Cardiac muscle cell (in vitro differentiated cells and primary cell): Measurements from ENCODE around the gene P2RY4. TPM values are rescaled to one million over a fixed set of nuclear protein-coding genes. Genes with fewer than 3 reads are reported as not detected.

Experiments
- DNase-seq, 2 donors: peaks; one replicate each; pipeline versions ENCODE4 v3.0.0 to v3.0.0-alpha.2; 2010 to 2017; ENCODE audit warnings: low read depth in 1 of 2, low spot score in 1 of 2
- H3K27ac ChIP-seq: fragments of 200-600 bp; sonication (generic); 2 replicates; pipeline ENCODE4 v1.5.1; 2016
- H3K27me3 ChIP-seq: fragments of 200-600 bp; sonication (generic); 2 replicates; pipeline ENCODE4 v1.6.0; 2016; ENCODE audit warnings: control low read depth
- H3K36me3 ChIP-seq: fragments of 200-600 bp; sonication (generic); 2 replicates; pipeline ENCODE4 v1.5.1; 2016; ENCODE audit warnings: control low read depth
- H3K4me1 ChIP-seq: fragments of 200-600 bp; sonication (generic); 2 replicates; pipeline ENCODE4 v1.8.1; 2017; ENCODE audit warnings: low read depth, mild to moderate bottlenecking, mixed run types
- H3K4me3 ChIP-seq: fragments of 200-600 bp; sonication (generic); 2 replicates; pipeline ENCODE4 v1.5.1; 2016; ENCODE audit warnings: mild to moderate bottlenecking
- H3K9me3 ChIP-seq: fragments of 200-600 bp; sonication (generic); 2 replicates; pipeline ENCODE4 v1.5.1; 2017; ENCODE audit warnings: low read depth, mild to moderate bottlenecking, control low read depth
- polyA plus RNA-seq: library from polyadenylated mRNA; unstranded; fragments of >200 nt; fragmentation: Nextera tagmentation; extraction: Ambion mirVana; gene quantifications from 2 replicates; pipeline ENCODE4 v1.2.1, GENCODE V29; 2016
- total RNA-seq: library from RNA; depleted of rRNA; stranded (reverse); fragments of >200 nt; gene quantifications from 2 replicates; pipeline ENCODE4 v1.2.3, GENCODE V29; 2016
- TF ChIP-seq, protein P1 (sequence below): IDR thresholded peaks from 2 replicates; pipeline ENCODE4 v1.5.1; 2012; ENCODE audit warnings: low read depth, mild to moderate bottlenecking, low read length

P2RY4 gene
- total and polyA plus RNA-seq, 2 experiments from 2014 or later: 0.09 TPM; not detected in 1

DNA sequence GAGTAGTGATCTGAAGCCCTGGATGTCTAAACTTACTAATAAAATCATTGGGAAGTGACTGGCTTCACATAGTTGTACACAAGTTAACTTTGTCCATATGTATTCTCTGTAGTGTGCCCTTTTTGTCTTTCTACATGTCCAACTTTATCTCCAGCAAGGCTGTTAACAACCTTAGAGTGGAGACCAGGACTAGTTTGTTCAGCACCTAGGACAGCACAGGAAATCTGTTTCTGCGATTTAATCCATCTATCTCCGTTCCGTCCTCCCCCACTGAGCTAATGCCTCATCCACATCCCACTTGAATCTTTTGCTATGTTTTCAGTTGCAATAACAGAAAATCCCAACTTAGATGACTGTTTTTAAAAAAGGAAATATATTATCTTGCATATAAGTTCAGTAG, 4.8 kb upstream of the P2RY4 start:
- peak; percentile 9 to 12 for DNase-seq
- H3K27ac ChIP-seq: no peak overlapping the region
- H3K4me1 ChIP-seq: no peaks in the 10 kb centered on the region
- no peaks in the 10 kb centered on the region for H3K9me3 ChIP-seq
- H3K36me3 ChIP-seq: no peaks in the 10 kb centered on the region
- H3K27me3 ChIP-seq: no peaks in the 10 kb centered on the region
- H3K4me3 ChIP-seq: no peak overlapping the region
- TF ChIP-seq, protein P1, sequence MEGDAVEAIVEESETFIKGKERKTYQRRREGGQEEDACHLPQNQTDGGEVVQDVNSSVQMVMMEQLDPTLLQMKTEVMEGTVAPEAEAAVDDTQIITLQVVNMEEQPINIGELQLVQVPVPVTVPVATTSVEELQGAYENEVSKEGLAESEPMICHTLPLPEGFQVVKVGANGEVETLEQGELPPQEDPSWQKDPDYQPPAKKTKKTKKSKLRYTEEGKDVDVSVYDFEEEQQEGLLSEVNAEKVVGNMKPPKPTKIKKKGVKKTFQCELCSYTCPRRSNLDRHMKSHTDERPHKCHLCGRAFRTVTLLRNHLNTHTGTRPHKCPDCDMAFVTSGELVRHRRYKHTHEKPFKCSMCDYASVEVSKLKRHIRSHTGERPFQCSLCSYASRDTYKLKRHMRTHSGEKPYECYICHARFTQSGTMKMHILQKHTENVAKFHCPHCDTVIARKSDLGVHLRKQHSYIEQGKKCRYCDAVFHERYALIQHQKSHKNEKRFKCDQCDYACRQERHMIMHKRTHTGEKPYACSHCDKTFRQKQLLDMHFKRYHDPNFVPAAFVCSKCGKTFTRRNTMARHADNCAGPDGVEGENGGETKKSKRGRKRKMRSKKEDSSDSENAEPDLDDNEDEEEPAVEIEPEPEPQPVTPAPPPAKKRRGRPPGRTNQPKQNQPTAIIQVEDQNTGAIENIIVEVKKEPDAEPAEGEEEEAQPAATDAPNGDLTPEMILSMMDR: no peak

DNA sequence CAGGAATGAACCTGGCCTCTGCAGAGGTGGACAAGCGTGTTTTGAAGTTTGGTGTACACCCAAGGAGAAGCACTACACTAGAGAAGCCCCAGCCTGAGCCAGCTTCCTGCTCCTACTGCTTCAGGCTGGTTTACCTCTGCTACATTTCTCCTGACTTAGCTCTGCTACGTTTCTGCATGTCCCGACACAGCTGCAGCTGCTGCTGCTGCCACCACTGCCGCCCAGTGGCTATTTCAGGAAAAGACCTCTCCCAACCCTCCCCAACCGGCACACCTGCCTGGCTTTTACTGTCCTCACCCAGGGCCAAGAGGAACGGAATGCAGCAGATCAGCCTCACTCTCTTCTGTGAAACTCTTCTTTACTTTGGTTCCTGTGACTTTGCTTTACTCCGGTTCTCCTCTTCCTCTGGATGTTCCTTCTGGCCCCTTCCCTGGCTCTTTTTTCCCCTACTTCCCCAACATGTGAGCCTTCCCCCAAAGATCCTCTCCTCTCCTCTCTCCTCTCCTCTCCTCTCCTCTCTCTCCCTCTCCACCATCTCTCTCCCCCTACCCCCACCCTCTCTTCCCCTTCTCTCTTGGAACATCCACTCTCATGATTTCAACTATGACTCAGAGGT, 3.1 kb upstream of the P2RY4 start:
- H3K9me3 ChIP-seq: no peaks in the 10 kb centered on the region
- H3K4me3 ChIP-seq: no peak overlapping the region
- H3K27me3 ChIP-seq: no peaks in the 10 kb centered on the region
- no peak overlapping the region for H3K27ac ChIP-seq
- H3K4me1 ChIP-seq: no peaks in the 10 kb centered on the region
- DNase-seq: peak; percentile 48 to 62
- TF ChIP-seq, protein P1: peak; percentile 66
- no peaks in the 10 kb centered on the region for H3K36me3 ChIP-seq

DNA sequence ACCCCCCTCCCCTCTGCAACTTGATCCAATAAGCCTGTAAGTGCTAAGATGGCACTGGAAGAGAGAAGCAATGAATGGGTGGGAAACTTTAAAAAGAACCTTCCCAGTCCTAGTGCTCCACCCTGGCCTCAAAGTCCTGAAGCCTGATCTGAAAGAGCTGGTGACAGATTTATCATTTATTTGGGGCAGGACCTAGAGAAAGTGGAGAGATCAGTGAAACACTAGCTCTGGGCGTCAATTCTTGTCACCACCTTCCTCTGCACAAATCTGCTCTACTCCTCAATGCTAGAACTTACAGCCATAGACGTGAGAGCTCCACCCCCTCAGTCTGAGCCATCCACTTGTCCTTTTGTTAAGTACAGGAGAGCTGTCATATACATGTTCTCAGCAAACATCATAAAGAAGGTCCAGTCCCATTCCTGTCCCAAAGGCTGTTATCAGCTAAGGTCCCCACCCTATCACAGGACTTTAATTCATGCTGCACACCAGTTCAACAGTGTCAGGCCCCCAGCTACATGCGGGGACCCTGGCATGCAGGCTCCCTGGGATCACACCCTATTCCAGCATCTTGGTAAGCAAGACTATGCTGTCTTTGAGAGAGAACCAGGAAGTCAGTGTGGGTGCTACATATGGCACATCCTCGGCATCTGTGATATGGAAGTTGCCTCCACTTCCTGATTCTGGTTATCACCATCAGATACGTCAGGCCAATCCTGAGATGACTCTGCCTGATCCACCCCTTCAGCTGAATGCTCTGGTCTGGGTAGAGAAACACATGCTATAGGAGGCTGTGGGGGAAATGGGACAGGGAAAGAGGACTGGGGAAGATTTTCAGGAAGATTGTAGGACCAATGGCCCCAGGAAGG, 2.3 kb downstream of the P2RY4 start:
- DNase-seq: no peak
- no peak overlapping the region for H3K4me3 ChIP-seq

DNA sequence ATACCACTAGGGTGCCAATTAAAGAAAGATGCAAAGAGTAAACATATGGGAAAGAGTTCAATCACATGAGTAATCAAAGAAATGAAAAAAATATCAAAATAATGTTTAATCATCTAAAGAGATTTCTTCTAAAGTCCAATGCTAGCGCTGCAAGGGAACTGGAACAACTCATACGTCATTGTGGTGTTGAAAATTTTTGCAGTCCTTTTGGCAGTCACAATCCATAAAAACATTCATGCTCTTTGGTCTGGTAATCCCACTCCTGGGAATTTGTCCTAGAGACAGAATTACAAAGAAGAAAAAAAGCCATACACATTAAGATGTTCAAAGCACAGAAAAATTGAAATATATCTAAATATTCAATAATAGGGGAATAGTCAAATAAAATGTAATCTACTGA, 4.6 kb downstream of the P2RY4 start:
- no peak overlapping the region for H3K4me3 ChIP-seq
- H3K36me3 ChIP-seq: no peaks in the 10 kb centered on the region
- no peaks in the 10 kb centered on the region for H3K4me1 ChIP-seq
- TF ChIP-seq, protein P1: no peak
- H3K27me3 ChIP-seq: no peaks in the 10 kb centered on the region
- no peak overlapping the region for H3K27ac ChIP-seq
- no peaks in the 10 kb centered on the region for H3K9me3 ChIP-seq
- DNase-seq: no peak

More for the DNA sequence above, 2.3 kb downstream of the P2RY4 start:
- Histone ChIP-seq H3K4me1 (no peaks in the 10 kb centered on the region), H3K9me3 (no peaks in the 10 kb centered on the region), H3K27ac (no peak overlapping the region), H3K27me3 (no peaks in the 10 kb centered on the region), H3K36me3 (no peaks in the 10 kb centered on the region)
- TF ChIP-seq, protein P1: no peak

DNA sequence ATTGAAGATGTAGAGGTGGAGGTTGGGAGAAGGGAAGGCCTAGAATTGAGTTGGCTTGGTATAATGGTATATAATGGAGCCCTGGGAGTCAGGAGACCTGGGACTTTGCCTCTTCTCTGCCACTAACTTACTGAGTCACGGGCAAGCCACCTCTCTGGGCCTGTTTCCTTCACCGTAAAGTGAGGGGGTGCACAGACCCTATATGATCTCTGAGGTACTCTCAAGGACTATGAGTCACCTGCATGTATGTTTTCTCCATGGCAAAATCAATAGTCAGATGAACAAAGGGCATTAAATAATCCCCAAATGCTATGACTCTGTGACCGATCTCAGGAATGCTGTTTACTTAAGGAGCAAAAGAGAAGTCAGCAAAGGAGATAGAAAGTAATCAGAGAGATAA, 5.1 kb downstream of the P2RY4 start:
- no peaks in the 10 kb centered on the region for H3K4me1 ChIP-seq
- no peaks in the 10 kb centered on the region for H3K9me3 ChIP-seq
- no peak for DNase-seq
- TF ChIP-seq, protein P1: no peak
- H3K4me3 ChIP-seq: no peak overlapping the region
- no peaks in the 10 kb centered on the region for H3K27me3 ChIP-seq
- H3K27ac ChIP-seq: no peak overlapping the region
- H3K36me3 ChIP-seq: no peaks in the 10 kb centered on the region
